H9 (cell line): ENCODE results near the gene KIAA0825. TPM values are rescaled to one million over a fixed set of nuclear protein-coding genes. Genes with fewer than 3 reads are reported as not detected.

ENCODE experiments used
- DNase-seq: peaks from one replicate; pipeline ENCODE4 v3.0.0-alpha.2; 2017
- H2AFZ ChIP-seq: one replicate; pipeline ENCODE4 v1.6.1; 2013; ENCODE audit warnings: mild to moderate bottlenecking, low read length, control low read depth, moderate library complexity
- H2AK5ac ChIP-seq: 2 replicates; pipeline ENCODE4 v1.6.1; 2013; ENCODE audit warnings: low read length, control low read depth, mixed read lengths; ENCODE audit not compliant: insufficient read length
- H2BK120ac ChIP-seq: one replicate; pipeline ENCODE4 v1.6.1; 2013; ENCODE audit warnings: low read depth, mild to moderate bottlenecking, low read length, control low read depth, inconsistent platforms; ENCODE audit not compliant: poor library complexity, severe bottlenecking
- H2BK12ac ChIP-seq: 2 replicates; pipeline ENCODE4 v1.6.1; 2013; ENCODE audit warnings: low read length, control low read depth, mixed read lengths, low read depth; ENCODE audit not compliant: insufficient read length
- H2BK15ac ChIP-seq: 2 replicates; pipeline ENCODE4 v1.6.1; 2013; ENCODE audit warnings: low read depth, low read length, control low read depth
- H2BK20ac ChIP-seq: one replicate; pipeline ENCODE4 v1.6.1; 2013; ENCODE audit warnings: low read depth, mild to moderate bottlenecking, low read length, control low read depth, inconsistent platforms; ENCODE audit not compliant: poor library complexity, severe bottlenecking
- H2BK5ac ChIP-seq: 2 replicates; pipeline ENCODE4 v1.6.1; 2013; ENCODE audit warnings: low read length, control low read depth, mixed read lengths; ENCODE audit not compliant: insufficient read length
- H3K14ac ChIP-seq: 2 replicates; pipeline ENCODE4 v1.6.1; 2013; ENCODE audit warnings: low read length, control low read depth; ENCODE audit not compliant: insufficient read depth
- H3K18ac ChIP-seq: 2 replicates; pipeline ENCODE4 v1.6.1; 2013; ENCODE audit warnings: low read depth, mild to moderate bottlenecking, mixed read lengths, low read length, control low read depth; ENCODE audit not compliant: insufficient read length
- H3K23ac ChIP-seq: 2 replicates; pipeline ENCODE4 v1.6.1; 2013; ENCODE audit warnings: low read length, control low read depth, mixed read lengths, low read depth; ENCODE audit not compliant: insufficient read length
- H3K23me2 ChIP-seq: 2 replicates; pipeline ENCODE4 v1.6.1; 2013; ENCODE audit warnings: low read depth, mild to moderate bottlenecking, mixed read lengths, low read length, control low read depth; ENCODE audit not compliant: insufficient read length, poor library complexity, severe bottlenecking
- H3K27ac ChIP-seq: 2 replicates; pipeline ENCODE4 v1.5.1; 2013; ENCODE audit warnings: low read length, control low read depth, mixed read lengths, low read depth; ENCODE audit not compliant: insufficient read length
- H3K27me3 ChIP-seq: 2 replicates; pipeline ENCODE4 v1.6.1; 2013; ENCODE audit warnings: low read length, control low read depth, inconsistent platforms; ENCODE audit not compliant: insufficient read depth
- H3K4ac ChIP-seq: 2 replicates; pipeline ENCODE4 v1.6.1; 2013; ENCODE audit warnings: low read depth, mild to moderate bottlenecking, control low read depth, inconsistent platforms, low read length, moderate library complexity
- H3K4me1 ChIP-seq: 2 replicates; pipeline ENCODE4 v1.6.1; 2013; ENCODE audit warnings: low read length, control low read depth, inconsistent platforms; ENCODE audit not compliant: insufficient read depth
- H3K4me2 ChIP-seq: 2 replicates; pipeline ENCODE4 v1.6.1; 2013; ENCODE audit warnings: low read length, control low read depth, mixed read lengths; ENCODE audit not compliant: insufficient read length, insufficient read depth
- H3K56ac ChIP-seq: 2 replicates; pipeline ENCODE4 v1.6.1; 2013; ENCODE audit warnings: low read depth, mild to moderate bottlenecking, mixed read lengths, low read length, control low read depth; ENCODE audit not compliant: insufficient read length
- H3K79me1 ChIP-seq: 2 replicates; pipeline ENCODE4 v1.6.1; 2013; ENCODE audit warnings: low read depth, mild to moderate bottlenecking, moderate library complexity, low read length, control low read depth, inconsistent platforms; ENCODE audit not compliant: insufficient read depth, poor library complexity, severe bottlenecking
- H3K79me2 ChIP-seq: 2 replicates; pipeline ENCODE4 v1.6.1; 2013; ENCODE audit warnings: low read length, control low read depth, inconsistent platforms; ENCODE audit not compliant: insufficient read depth
- H3K9ac ChIP-seq: 2 replicates; pipeline ENCODE4 v1.6.1; 2013; ENCODE audit warnings: low read length, control low read depth, mixed read lengths; ENCODE audit not compliant: insufficient read length; ENCODE audit errors: extremely low read depth
- H3K9me3 ChIP-seq: one replicate; pipeline ENCODE4 v1.6.1; 2013; ENCODE audit warnings: low read depth, low read length, inconsistent platforms; ENCODE audit not compliant: control insufficient read depth
- H3T11ph ChIP-seq: one replicate; pipeline ENCODE4 v1.6.1; 2013; ENCODE audit warnings: mild to moderate bottlenecking, low read length, control low read depth, inconsistent platforms
- H4K20me1 ChIP-seq: one replicate; pipeline ENCODE4 v1.6.1; 2013; ENCODE audit not compliant: control insufficient read depth, insufficient read length, insufficient read depth
- H4K5ac ChIP-seq: 2 replicates; pipeline ENCODE4 v1.6.1; 2013; ENCODE audit warnings: low read depth, mild to moderate bottlenecking, mixed read lengths, low read length, control low read depth; ENCODE audit not compliant: insufficient read length
- H4K8ac ChIP-seq: replicated peaks from 2 replicates; pipeline ENCODE4 v1.6.1; 2013; ENCODE audit warnings: low read length, control low read depth, mixed read lengths, low read depth; ENCODE audit not compliant: insufficient read length
- H4K91ac ChIP-seq: 2 replicates; pipeline ENCODE4 v1.6.1; 2013; ENCODE audit warnings: low read depth, mild to moderate bottlenecking, moderate library complexity, mixed read lengths, low read length, control low read depth; ENCODE audit not compliant: insufficient read length
- H3K27ac Mint-ChIP-seq, 3 experiments: 2 replicates in 2 of 3; 3 replicates in 1 of 3; pipeline ENCODE4 v1.8.0; 2020 to 2021; ENCODE audit warnings: mixed read lengths in 3 of 3, mild to moderate bottlenecking in 1 of 3, moderate library complexity in 1 of 3
- H3K27me3 Mint-ChIP-seq: 2 replicates; pipeline ENCODE4 v1.8.0; 2021; ENCODE audit warnings: low read depth, mild to moderate bottlenecking, moderate library complexity, mixed read lengths
- H3K36me3 Mint-ChIP-seq, 3 experiments: 2 replicates in 2 of 3; 3 replicates in 1 of 3; pipeline ENCODE4 v1.8.0; 2020 to 2021; ENCODE audit warnings: low read depth in 3 of 3, mixed read lengths in 3 of 3; ENCODE audit not compliant: insufficient read depth in 1 of 3
- H3K4me1 Mint-ChIP-seq, 2 experiments: 2 replicates each; pipeline ENCODE4 v1.8.0; 2020; ENCODE audit warnings: mixed read lengths in 2 of 2
- H3K4me3 Mint-ChIP-seq, 2 experiments: 2 replicates in 1 of 2; 3 replicates in 1 of 2; pipeline ENCODE4 v1.8.0; 2020 to 2021; ENCODE audit warnings: mild to moderate bottlenecking in 2 of 2, mixed read lengths in 2 of 2, moderate library complexity in 1 of 2
- H3K9me3 Mint-ChIP-seq, 2 experiments: 2 replicates in 1 of 2; 3 replicates in 1 of 2; pipeline ENCODE4 v1.8.0; 2020; ENCODE audit warnings: mild to moderate bottlenecking in 2 of 2, mixed read lengths in 2 of 2, moderate library complexity in 1 of 2
- WGBS: extraction: QIAGEN DNeasy Blood & Tissue Kit; methylation state at CpG from one replicate; pipeline ENCODE4 v1.1.7; 2013; ENCODE audit warnings: missing lambda C conversion rate, low lambda C conversion rate, mixed read lengths; ENCODE audit not compliant: insufficient read length; ENCODE audit errors: extremely low coverage; 5-methylcytosine and 5-hydroxymethylcytosine counted together
- total RNA-seq: library from RNA; stranded (reverse); gene quantifications from 2 replicates; pipeline ENCODE4 v1.2.1, GENCODE V29; 2021
- TF ChIP-seq, protein P1 (sequence below): fragments of 200-600 bp; sonication (generic); conservative IDR thresholded peaks from 3 replicates; pipeline ENCODE4 v1.8.0; 2021; ENCODE audit warnings: antibody characterized with exemption, mild to moderate bottlenecking

The KIAA0825 gene
- total RNA-seq, 1 experiment from 2014 or later: 1.8 TPM

DNA sequence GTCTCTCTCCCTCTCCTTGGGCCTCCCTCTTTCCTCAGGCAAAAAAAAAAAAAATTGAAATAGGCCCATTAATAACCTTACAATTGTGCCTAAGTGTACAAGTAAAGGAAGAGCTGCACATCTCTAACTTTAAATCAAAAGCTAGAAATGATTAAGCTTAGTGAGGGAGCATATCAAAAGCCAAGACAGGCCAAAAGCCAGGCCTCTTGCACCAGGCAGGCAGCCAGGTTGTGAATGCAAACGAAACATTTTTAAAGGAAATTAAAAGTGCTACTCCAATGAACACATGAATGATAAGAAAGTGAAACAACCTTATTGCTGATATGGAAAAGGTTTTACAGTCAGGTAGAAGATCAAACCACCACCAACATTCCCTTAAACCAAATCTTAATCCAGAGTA is 383.4 kb downstream of the KIAA0825 start:
- Histone ChIP-seq H3K4ac (no peak overlapping the region), H2BK5ac (no peak overlapping the region), H3K23ac (no peak overlapping the region), H3K27ac (no peak overlapping the region), H2AK5ac (no peak overlapping the region), H3K79me2 (no peaks in the 10 kb centered on the region), H4K91ac (no peak overlapping the region), H4K20me1 (no peaks in the 10 kb centered on the region), H2BK120ac (no peak overlapping the region), H3T11ph (no peak overlapping the region), H3K23me2 (no peaks in the 10 kb centered on the region), H2BK20ac (no peak overlapping the region), H4K5ac (no peak overlapping the region), H2BK12ac (no peak overlapping the region), H3K18ac (no peak overlapping the region), H3K9me3 (peaks cover 17% of the 10 kb centered on the region), H3K79me1 (no peaks in the 10 kb centered on the region), H2AFZ (no peak overlapping the region), H2BK15ac (no peak overlapping the region), H3K9ac (no peak overlapping the region), H3K4me1 (no peaks in the 10 kb centered on the region), H3K56ac (no peak overlapping the region), H3K4me2 (no peak overlapping the region), H4K8ac (no peak overlapping the region), H3K27me3 (no peaks in the 10 kb centered on the region), H3K14ac (no peak overlapping the region)
- WGBS: no CpG with 5 or more reads among the region's 1 CpG
- no peaks in the 10 kb centered on the region for H3K4me1 Mint-ChIP-seq
- no peak for DNase-seq
- peaks cover 26 to 41% (median 40%) of the 10 kb centered on the region in 3 experiments for H3K36me3 Mint-ChIP-seq
- TF ChIP-seq, protein P1, sequence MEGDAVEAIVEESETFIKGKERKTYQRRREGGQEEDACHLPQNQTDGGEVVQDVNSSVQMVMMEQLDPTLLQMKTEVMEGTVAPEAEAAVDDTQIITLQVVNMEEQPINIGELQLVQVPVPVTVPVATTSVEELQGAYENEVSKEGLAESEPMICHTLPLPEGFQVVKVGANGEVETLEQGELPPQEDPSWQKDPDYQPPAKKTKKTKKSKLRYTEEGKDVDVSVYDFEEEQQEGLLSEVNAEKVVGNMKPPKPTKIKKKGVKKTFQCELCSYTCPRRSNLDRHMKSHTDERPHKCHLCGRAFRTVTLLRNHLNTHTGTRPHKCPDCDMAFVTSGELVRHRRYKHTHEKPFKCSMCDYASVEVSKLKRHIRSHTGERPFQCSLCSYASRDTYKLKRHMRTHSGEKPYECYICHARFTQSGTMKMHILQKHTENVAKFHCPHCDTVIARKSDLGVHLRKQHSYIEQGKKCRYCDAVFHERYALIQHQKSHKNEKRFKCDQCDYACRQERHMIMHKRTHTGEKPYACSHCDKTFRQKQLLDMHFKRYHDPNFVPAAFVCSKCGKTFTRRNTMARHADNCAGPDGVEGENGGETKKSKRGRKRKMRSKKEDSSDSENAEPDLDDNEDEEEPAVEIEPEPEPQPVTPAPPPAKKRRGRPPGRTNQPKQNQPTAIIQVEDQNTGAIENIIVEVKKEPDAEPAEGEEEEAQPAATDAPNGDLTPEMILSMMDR: no peak
- no peak overlapping the region for H3K4me3 Mint-ChIP-seq
- H3K27ac Mint-ChIP-seq: no peak overlapping the region
- no peaks in the 10 kb centered on the region for H3K27me3 Mint-ChIP-seq
- H3K9me3 Mint-ChIP-seq: peaks cover 20 to 24% of the 10 kb centered on the region in 2 experiments
